ENCODE measurements around the gene TOP1. TPM values are rescaled to one million over a fixed set of nuclear protein-coding genes. Genes with fewer than 3 reads are reported as not detected.
A peak's percentile ranks its signal among the peaks of the same experiment; 100 is the strongest.

Gene TOP1
- total and polyA plus RNA-seq, 3 experiments from 2014 or later = 15.0 to 103 (median 98.5) TPM

DNA sequence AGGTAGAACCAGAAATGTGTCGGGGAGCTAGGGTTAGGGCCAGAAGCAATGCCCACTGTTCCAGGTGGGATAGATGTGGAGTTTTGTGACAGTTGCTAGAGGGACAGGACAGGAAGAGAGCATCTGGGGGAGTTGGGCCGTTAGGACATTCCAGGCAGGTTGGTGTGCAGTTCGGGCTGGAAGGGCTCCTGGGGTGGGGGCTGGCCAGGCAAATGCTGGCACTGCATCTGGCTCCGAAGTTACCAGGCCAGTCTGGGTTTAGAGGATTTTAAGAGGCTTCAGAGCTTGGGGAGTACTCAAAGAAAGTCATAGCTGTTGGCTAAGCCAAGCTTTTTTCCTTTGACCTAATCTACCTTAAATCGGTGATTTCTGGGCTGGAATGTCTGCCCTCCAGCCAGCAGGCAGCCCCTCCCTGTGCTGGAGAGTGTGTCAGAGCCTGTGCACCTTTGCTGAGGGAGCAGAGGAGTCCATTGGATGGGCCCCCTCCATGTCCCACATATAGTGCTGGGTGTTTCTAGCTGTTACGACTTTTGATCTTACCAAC is 129.5 kb downstream of the TOP1 start:
- Mint-ChIP-seq H3K4me1 (peaks cover 90 to 100% (median 90%) of the 10 kb centered on the region in 3 donors), H3K27me3 (peaks cover 0 to 5% of the 10 kb centered on the region in 2 donors), H3K9me3 (no peaks in the 10 kb centered on the region), H3K4me3 (peak overlapping the region; percentile 69 to 91 (median 79)), H3K27ac (peak overlapping the region; percentile 93 to 100 (median 98)), H3K36me3 (peaks cover 10 to 39% (median 16%) of the 10 kb centered on the region in 3 donors)
- Histone ChIP-seq H3K4me1 (ENCODE audit: insufficient read depth, low read length) (peaks cover 99% of the 10 kb centered on the region), H3K27ac (ENCODE audit: low read depth, low read length) (peak overlapping the region; percentile 57), H3K36me3 (ENCODE audit: insufficient read depth, low read length) (peaks cover 29% of the 10 kb centered on the region), H3K27me3 (ENCODE audit: insufficient read depth, low read length, poor library complexity, severe bottlenecking) (no peaks in the 10 kb centered on the region), H3K4me3 (ENCODE audit: low read length) (peak overlapping the region; percentile 44), H3K9me3 (ENCODE audit: low read length) (no peaks in the 10 kb centered on the region)
- no peak for DNase-seq
- CTCF ChIA-PET = interaction anchor here (0.9 to 15.5 kb wide), 8 partner anchors 11 to 181 kb away, joined by 3 to 193 read pairs (median 14); partner anchors contain the start of gene PLCG1
- POLR2A ChIA-PET = interaction anchor here (0.5 to 4.4 kb wide), 7 partner anchors 9 to 128 kb away, joined by 3 to 69 read pairs (median 8); partner anchors contain the start of gene PLCG1

- Mint-ChIP-seq H3K27me3 (peaks cover 0 to 6% of the 10 kb centered on the region in 2 donors), H3K4me3 (peak overlapping the region in 6 of 7 donors; percentile 52 to 88 (median 72)), H3K9me3 (no peaks in the 10 kb centered on the region), H3K4me1 (peaks cover 88 to 100% (median 91%) of the 10 kb centered on the region in 3 donors), H3K27ac (peak overlapping the region; percentile 93 to 100 (median 98)), H3K36me3 (peaks cover 14 to 52% (median 22%) of the 10 kb centered on the region in 3 donors)
- Histone ChIP-seq H3K27ac (ENCODE audit: low read depth, low read length) (peak overlapping the region; percentile 41), H3K36me3 (ENCODE audit: insufficient read depth, low read length) (peaks cover 43% of the 10 kb centered on the region), H3K4me3 (ENCODE audit: low read length) (peak overlapping the region; percentile 44), H3K9me3 (ENCODE audit: low read length) (no peaks in the 10 kb centered on the region), H3K27me3 (ENCODE audit: insufficient read depth, low read length, poor library complexity, severe bottlenecking) (no peaks in the 10 kb centered on the region), H3K4me1 (ENCODE audit: insufficient read depth, low read length) (peaks cover 90% of the 10 kb centered on the region)
- POLR2A ChIA-PET = no interaction called here
- CTCF ChIA-PET = interaction anchor here (5.8 to 15.5 kb wide), 3 partner anchors 13 to 23 kb away, joined by 49 to 193 read pairs (median 71); partner anchors contain the start of gene PLCG1
- DNase-seq = no peak
Observed at GRCh38 chr20:41159547-41159946, 130.9 kb downstream of the TOP1 start.

DNA sequence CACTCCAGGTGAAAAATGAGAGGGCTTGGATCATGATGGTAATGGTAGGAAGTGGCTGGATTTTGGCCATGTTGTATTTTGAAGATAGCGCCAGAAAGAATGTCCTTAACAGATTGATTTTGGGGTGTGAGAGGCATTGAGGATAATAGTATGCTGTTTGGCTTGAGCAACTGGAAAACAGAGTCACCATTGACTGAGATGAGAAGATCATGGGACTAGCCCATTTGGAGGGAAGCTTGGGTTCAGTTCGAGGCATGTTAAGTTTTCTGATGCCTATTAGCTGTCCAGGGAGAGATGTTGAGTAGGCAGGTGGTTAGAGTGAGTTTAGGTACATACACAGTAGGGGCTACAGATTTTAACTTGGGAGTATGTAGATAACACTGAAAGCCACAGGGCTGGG is 132.1 kb downstream of the TOP1 start:
- CTCF ChIA-PET = interaction anchor here (0.9 to 15.5 kb wide), 3 partner anchors 12 to 24 kb away, joined by 3 to 193 read pairs (median 49); partner anchors contain the start of gene PLCG1
- peaks cover 0 to 6% of the 10 kb centered on the region in 2 donors for H3K27me3 Mint-ChIP-seq
- peak overlapping the region in 6 of 7 donors; percentile 6 to 88 (median 54) for H3K4me3 Mint-ChIP-seq
- H3K27ac Mint-ChIP-seq = peak overlapping the region; percentile 93 to 100 (median 98)
- H3K9me3 Mint-ChIP-seq = no peaks in the 10 kb centered on the region
- Histone ChIP-seq H3K27ac (ENCODE audit: low read depth, low read length) (peak overlapping the region; percentile 41), H3K27me3 (ENCODE audit: insufficient read depth, low read length, poor library complexity, severe bottlenecking) (no peaks in the 10 kb centered on the region), H3K4me3 (ENCODE audit: low read length) (no peak overlapping the region), H3K9me3 (ENCODE audit: low read length) (no peaks in the 10 kb centered on the region), H3K36me3 (ENCODE audit: insufficient read depth, low read length) (peaks cover 54% of the 10 kb centered on the region), H3K4me1 (ENCODE audit: insufficient read depth, low read length) (peaks cover 78% of the 10 kb centered on the region)
- DNase-seq = no peak
- POLR2A ChIA-PET = no interaction called here
- H3K4me1 Mint-ChIP-seq = peaks cover 79 to 89% (median 82%) of the 10 kb centered on the region in 3 donors
- peaks cover 18 to 63% (median 27%) of the 10 kb centered on the region in 3 donors for H3K36me3 Mint-ChIP-seq

DNA sequence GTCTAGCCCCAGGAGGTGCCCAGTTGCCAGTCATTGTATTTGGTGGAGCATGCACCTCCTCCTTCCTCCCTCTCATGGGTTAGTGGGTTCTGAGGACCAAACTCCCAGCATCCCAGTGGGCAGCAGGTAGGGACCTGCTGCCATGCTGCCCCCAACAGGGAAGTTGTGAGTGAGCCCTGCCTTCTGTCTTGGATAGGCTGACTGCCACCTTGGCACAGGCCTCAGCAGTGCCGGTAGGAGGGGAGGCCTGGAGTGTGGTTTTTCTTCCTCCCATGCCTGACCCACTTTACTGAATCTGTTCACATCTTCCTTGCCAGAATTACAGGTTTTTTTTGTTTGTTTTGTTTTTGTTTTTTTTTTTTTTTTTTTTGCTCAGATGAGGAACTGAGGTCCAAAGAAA is 133.3 kb downstream of the TOP1 start:
- peak overlapping the region; percentile 90 to 99 (median 94) for H3K27ac Mint-ChIP-seq
- H3K4me3 Mint-ChIP-seq = peak overlapping the region; percentile 29 to 85 (median 70)
- peaks cover 20 to 75% (median 32%) of the 10 kb centered on the region in 3 donors for H3K36me3 Mint-ChIP-seq
- H3K27ac ChIP-seq (ENCODE audit: low read depth, low read length) = peak overlapping the region; percentile 24
- no peaks in the 10 kb centered on the region for H3K27me3 ChIP-seq (ENCODE audit: insufficient read depth, low read length, poor library complexity, severe bottlenecking)
- peaks cover 66% of the 10 kb centered on the region for H3K36me3 ChIP-seq (ENCODE audit: insufficient read depth, low read length)
- no peaks in the 10 kb centered on the region for H3K9me3 ChIP-seq (ENCODE audit: low read length)
- POLR2A ChIA-PET = no interaction called here
- peaks cover 0 to 4% of the 10 kb centered on the region in 2 donors for H3K27me3 Mint-ChIP-seq
- H3K4me1 Mint-ChIP-seq = peaks cover 72 to 82% (median 78%) of the 10 kb centered on the region in 3 donors
- peaks cover 72% of the 10 kb centered on the region for H3K4me1 ChIP-seq (ENCODE audit: insufficient read depth, low read length)
- no peak overlapping the region for H3K4me3 ChIP-seq (ENCODE audit: low read length)
- CTCF ChIA-PET = interaction anchor here (0.9 to 15.5 kb wide), 2 partner anchors 11 to 26 kb away, joined by 3 to 193 read pairs; partner anchors contain the start of gene PLCG1
- DNase-seq = peak in 2 of 5 donors; percentile 35 to 47
- H3K9me3 Mint-ChIP-seq = no peaks in the 10 kb centered on the region

DNA sequence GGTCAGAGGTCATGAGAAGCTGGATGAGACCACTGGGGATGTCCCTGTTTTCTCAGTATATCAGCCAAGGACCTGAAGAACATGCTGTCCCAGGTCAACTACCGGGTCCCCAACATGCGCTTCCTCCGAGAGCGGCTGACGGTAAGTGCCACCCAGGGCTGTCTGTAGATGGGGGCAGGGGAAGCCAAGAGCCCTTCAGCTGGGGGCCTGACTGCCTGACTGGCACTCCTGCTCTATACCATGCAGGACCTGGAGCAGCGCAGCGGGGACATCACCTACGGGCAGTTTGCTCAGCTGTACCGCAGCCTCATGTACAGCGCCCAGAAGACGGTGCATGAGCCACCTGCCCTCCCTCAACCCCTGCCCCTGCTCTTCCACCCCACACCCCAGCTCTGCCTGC is 133.8 kb downstream of the TOP1 start:
- ChIA-PET POLR2A (no interaction called here), CTCF (interaction anchor here (0.9 to 15.5 kb wide), 3 partner anchors 10 to 26 kb away, joined by 3 to 193 read pairs (median 4); partner anchors contain the start of gene PLCG1)
- no peak for DNase-seq
- Histone ChIP-seq H3K4me3 (ENCODE audit: low read length) (no peak overlapping the region), H3K36me3 (ENCODE audit: insufficient read depth, low read length) (peaks cover 72% of the 10 kb centered on the region), H3K27me3 (ENCODE audit: insufficient read depth, low read length, poor library complexity, severe bottlenecking) (no peaks in the 10 kb centered on the region), H3K9me3 (ENCODE audit: low read length) (no peaks in the 10 kb centered on the region), H3K4me1 (ENCODE audit: insufficient read depth, low read length) (peaks cover 71% of the 10 kb centered on the region), H3K27ac (ENCODE audit: low read depth, low read length) (peak overlapping the region; percentile 24)
- peaks cover 72 to 82% (median 78%) of the 10 kb centered on the region in 3 donors for H3K4me1 Mint-ChIP-seq
- peaks cover 0 to 1% of the 10 kb centered on the region in 2 donors for H3K27me3 Mint-ChIP-seq
- peaks cover 24 to 78% (median 35%) of the 10 kb centered on the region in 3 donors for H3K36me3 Mint-ChIP-seq
- H3K4me3 Mint-ChIP-seq = peak overlapping the region in 6 of 7 donors; percentile 18 to 85 (median 66)
- peak overlapping the region; percentile 90 to 99 (median 94) for H3K27ac Mint-ChIP-seq
- H3K9me3 Mint-ChIP-seq = no peaks in the 10 kb centered on the region

DNA sequence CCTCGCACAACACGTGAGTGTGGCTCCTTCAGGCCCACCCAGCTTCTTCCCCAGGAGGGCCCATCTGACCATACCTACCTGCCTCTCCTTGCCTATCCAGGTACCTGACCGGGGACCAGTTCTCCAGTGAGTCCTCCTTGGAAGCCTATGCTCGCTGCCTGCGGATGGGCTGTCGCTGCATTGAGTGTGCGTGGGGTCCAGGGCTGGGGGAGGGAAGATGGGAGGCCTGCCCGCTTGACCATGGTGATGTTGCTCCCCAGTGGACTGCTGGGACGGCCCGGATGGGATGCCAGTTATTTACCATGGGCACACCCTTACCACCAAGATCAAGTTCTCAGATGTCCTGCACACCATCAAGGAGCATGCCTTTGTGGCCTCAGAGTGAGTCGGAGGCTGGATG is 135.2 kb downstream of the TOP1 start:
- H3K27ac Mint-ChIP-seq = peak overlapping the region; percentile 62 to 99 (median 89)
- H3K27me3 ChIP-seq (ENCODE audit: insufficient read depth, low read length, poor library complexity, severe bottlenecking) = no peaks in the 10 kb centered on the region
- CTCF ChIA-PET = interaction anchor here (1.0 to 15.5 kb wide), 2 partner anchors 9 to 28 kb away, joined by 8 to 193 read pairs; partner anchors contain the start of gene PLCG1
- peaks cover 63 to 76% (median 70%) of the 10 kb centered on the region in 3 donors for H3K4me1 Mint-ChIP-seq
- peaks cover 0 to 1% of the 10 kb centered on the region in 2 donors for H3K27me3 Mint-ChIP-seq
- H3K4me3 ChIP-seq (ENCODE audit: low read length) = no peak overlapping the region
- H3K9me3 ChIP-seq (ENCODE audit: low read length) = no peaks in the 10 kb centered on the region
- no peak overlapping the region for H3K27ac ChIP-seq (ENCODE audit: low read depth, low read length)
- peaks cover 24 to 93% (median 35%) of the 10 kb centered on the region in 3 donors for H3K36me3 Mint-ChIP-seq
- POLR2A ChIA-PET = no interaction called here
- DNase-seq = no peak
- H3K4me1 ChIP-seq (ENCODE audit: insufficient read depth, low read length) = peaks cover 62% of the 10 kb centered on the region
- peak overlapping the region in 2 of 7 donors; percentile 25 to 32 for H3K4me3 Mint-ChIP-seq
- no peaks in the 10 kb centered on the region for H3K9me3 Mint-ChIP-seq
- peaks cover 86% of the 10 kb centered on the region for H3K36me3 ChIP-seq (ENCODE audit: insufficient read depth, low read length)

DNA sequence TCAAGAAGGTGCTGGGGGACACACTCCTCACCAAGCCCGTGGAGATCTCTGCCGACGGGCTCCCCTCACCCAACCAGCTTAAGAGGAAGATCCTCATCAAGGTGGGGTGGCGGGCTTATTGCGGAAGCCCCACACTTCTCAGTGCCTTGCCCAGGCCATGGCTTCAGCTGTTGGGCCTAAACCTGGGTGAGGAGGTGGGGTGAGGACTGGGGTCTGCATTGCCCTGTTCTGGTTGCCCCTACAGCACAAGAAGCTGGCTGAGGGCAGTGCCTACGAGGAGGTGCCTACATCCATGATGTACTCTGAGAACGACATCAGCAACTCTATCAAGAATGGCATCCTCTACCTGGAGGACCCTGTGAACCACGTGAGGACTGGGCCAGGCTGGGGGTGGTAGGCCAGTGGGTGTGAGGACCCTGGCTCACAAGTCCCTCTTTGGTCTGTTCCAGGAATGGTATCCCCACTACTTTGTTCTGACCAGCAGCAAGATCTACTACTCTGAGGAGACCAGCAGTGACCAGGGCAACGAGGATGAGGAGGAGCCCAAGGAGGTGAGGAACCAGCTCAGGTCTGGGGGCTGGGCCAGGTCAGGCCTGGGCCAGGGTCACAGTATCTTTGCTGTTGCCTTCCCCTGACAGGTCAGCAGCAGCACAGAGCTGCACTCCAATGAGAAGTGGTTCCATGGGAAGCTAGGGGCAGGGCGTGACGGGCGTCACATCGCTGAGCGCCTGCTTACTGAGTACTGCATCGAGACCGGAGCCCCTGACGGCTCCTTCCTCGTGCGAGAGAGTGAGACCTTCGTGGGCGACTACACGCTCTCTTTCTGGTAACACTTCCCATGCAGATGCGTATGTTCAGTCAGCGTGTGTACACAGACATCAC is 136.6 kb downstream of the TOP1 start:
- peaks cover 48% of the 10 kb centered on the region for H3K4me1 ChIP-seq (ENCODE audit: insufficient read depth, low read length)

More for the DNA sequence above, 136.6 kb downstream of the TOP1 start:
- ChIA-PET POLR2A (no interaction called here), CTCF (interaction anchor here (0.9 to 1.1 kb wide), 3 partner anchors 8 to 18 kb away, joined by 3 to 8 read pairs (median 3); no protein-coding TSS in a partner anchor)
- H3K4me3 Mint-ChIP-seq = no peak overlapping the region
- H3K27me3 Mint-ChIP-seq = peaks cover 0 to 1% of the 10 kb centered on the region in 2 donors
- H3K4me3 ChIP-seq (ENCODE audit: low read length) = no peak overlapping the region
- H3K36me3 ChIP-seq (ENCODE audit: insufficient read depth, low read length) = peaks cover 91% of the 10 kb centered on the region
- no peaks in the 10 kb centered on the region for H3K9me3 Mint-ChIP-seq
- H3K27ac Mint-ChIP-seq = peak overlapping the region in 7 of 8 donors; percentile 42 to 92 (median 86)
- no peaks in the 10 kb centered on the region for H3K9me3 ChIP-seq (ENCODE audit: low read length)
- H3K4me1 Mint-ChIP-seq = peaks cover 49 to 66% (median 57%) of the 10 kb centered on the region in 3 donors
- no peak overlapping the region for H3K27ac ChIP-seq (ENCODE audit: low read depth, low read length)
- H3K27me3 ChIP-seq (ENCODE audit: insufficient read depth, low read length, poor library complexity, severe bottlenecking) = no peaks in the 10 kb centered on the region
- peaks cover 24 to 97% (median 33%) of the 10 kb centered on the region in 3 donors for H3K36me3 Mint-ChIP-seq
- peak in 1 of 5 donors; percentile 14 for DNase-seq

All from CD8-positive, alpha-beta memory T cell (primary cell).